NCI-H2171 treated with DMSO at 0.1 percent for 48 hours (cell line): ENCODE results near the gene RUFY1.
"Not testable (repeated sequence)": the region's sequence is repeated elsewhere in the genome, so short reads cannot be mapped to it uniquely, and the experiment has no call there.

Source experiments
- DNase-seq: peaks from one replicate; lab custom pipeline; 2025; lab: John Stamatoyannopoulos, UW

Gene RUFY1, protein sequence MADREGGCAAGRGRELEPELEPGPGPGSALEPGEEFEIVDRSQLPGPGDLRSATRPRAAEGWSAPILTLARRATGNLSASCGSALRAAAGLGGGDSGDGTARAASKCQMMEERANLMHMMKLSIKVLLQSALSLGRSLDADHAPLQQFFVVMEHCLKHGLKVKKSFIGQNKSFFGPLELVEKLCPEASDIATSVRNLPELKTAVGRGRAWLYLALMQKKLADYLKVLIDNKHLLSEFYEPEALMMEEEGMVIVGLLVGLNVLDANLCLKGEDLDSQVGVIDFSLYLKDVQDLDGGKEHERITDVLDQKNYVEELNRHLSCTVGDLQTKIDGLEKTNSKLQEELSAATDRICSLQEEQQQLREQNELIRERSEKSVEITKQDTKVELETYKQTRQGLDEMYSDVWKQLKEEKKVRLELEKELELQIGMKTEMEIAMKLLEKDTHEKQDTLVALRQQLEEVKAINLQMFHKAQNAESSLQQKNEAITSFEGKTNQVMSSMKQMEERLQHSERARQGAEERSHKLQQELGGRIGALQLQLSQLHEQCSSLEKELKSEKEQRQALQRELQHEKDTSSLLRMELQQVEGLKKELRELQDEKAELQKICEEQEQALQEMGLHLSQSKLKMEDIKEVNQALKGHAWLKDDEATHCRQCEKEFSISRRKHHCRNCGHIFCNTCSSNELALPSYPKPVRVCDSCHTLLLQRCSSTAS

DNA sequence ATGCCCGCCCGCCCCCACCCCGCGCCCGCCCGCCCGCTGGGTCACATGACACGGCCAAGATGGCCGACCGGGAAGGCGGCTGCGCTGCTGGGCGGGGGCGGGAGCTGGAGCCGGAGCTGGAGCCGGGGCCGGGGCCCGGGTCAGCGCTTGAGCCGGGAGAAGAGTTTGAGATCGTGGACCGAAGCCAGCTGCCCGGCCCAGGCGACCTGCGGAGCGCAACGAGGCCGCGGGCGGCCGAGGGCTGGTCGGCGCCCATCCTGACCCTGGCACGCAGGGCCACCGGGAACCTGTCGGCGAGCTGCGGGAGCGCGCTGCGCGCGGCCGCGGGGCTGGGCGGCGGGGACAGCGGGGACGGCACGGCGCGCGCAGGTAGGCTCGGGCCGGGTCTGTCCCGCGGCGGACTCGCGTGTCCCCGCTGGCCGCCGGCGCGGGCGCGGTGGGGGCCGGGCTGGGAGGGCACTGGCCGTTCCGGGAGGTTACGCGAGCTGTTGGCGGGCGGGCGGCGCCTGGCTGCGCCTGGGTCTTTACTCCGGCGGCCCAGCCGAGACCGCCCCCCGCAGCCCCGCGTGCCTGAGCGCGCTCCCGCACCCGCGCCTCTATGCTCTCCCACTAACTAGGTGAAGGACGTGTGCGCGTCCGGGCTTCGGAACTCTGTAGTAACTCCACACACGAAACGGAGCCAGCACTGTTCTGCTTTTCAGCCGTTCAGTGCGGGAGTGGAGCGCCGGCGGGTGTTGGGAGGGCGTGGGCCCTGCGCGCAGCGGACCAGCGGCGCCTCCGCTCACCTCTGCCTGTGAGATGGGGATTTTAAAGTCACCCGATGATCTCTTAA is at the start of gene RUFY1:
Gene RUFY1, plus strand, starts transcription at position 44 of the 832 bp plus-strand sequence. Its CDS starts 16 bp downstream, at position 60.
- peak; percentile 45 for DNase-seq

GRCh38 chr5:179501997-179502396 is 48.4 kb upstream of the RUFY1 start:
- not testable (repeated sequence) for DNase-seq

- DNase-seq = not testable (repeated sequence)
These were observed 47.9 kb upstream of the RUFY1 start for GRCh38 chr5:179502420-179502819.

DNA sequence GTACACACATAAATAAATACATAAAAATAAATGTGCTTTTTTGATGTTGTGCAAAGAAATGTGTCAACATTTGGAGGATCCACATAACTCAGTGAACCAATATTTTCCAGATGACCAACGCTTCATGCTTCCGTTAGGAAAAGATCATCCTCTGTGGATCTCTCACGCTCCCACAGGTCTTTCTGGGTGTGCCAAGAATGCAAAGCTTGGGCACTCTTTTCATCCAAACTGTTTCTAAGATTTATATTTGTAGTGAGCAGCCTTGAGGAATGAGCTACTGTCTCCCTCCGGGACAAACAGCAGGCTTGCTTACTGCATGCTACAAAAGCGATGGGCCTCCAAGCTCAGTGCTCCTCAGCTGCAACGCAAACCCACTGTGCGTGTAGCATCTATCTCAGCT is 46.2 kb upstream of the RUFY1 start:
- DNase-seq = no peak

DNA sequence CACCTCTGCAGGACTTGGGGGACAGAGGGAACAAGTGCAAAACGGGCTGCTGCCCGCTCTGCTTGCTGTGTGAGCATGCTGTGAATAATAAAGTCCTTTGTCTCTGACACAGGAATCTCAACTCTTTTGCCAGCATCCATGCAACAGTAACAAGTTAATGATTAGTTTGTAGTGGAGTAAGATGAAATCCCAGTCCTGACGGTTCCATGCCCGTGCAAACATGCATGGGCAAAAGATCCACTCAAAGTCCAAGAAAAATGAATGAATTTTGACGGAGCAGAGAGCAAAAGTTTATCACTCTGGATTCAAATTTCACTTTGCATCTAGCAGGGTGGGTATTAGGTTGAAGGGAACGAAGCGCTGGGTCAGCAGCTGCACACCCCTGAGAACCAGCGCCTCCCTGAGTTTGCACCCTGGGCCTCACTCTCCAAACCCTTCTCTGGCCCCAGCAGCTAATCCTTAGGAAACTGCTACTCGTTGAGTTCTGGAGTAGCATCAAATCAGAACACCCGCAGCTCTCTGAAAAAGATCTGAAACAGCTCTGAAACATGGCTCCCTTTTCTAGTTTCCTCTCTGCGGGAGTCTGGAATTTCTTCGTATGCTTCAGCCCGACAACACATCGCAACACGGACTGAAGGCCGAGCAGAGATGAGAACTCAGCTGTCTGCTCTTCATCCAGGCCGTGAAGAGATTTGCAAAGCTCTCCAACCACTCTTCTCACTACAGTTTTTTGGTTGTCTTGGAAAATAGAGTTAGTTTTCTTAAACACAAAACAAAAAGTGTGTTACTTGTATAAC is 45.6 kb upstream of the RUFY1 start:
- DNase-seq = no peak

GRCh38 chr5:179505636-179506261 is 44.6 kb upstream of the RUFY1 start:
- DNase-seq = no peak

DNA sequence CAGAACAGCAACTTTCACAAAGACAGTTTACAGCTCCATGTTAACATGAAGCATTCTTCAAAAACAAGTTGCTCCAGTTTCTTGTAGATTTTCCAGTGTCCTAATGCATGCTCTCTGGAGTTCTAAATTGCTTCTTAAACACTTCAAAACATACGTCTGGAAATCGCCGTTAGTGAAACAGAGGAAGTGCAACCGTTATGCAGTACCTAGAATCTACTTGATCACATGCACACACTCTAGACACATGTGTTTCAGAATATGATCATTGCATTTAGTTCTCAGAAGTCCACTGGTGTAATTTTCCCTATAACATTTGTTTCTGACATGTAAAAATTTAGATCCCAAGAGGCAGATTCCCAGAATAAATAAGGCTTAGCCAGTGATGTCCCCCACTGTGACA is 41.1 kb upstream of the RUFY1 start:
- DNase-seq = no peak

DNA sequence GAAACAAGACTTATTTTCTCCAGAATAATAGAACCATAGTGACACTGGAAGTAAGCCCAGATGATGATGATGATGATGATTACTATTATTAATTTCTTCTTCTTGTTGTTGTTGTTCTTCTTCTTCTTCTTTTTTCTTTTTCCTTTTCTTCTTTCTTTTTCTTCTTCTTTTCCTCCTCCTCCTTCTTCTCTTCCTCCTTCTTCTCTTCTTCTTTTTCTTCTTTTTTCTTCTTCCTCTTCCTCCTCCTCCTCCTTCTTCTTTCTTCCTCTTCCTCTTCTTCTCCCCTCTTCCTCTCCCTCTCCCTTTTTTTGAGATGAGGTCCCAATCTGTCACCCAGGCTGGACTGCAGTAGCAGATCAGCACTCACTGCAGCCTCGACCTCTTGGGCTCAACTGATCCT is 40.5 kb upstream of the RUFY1 start:
- DNase-seq = no peak

DNA sequence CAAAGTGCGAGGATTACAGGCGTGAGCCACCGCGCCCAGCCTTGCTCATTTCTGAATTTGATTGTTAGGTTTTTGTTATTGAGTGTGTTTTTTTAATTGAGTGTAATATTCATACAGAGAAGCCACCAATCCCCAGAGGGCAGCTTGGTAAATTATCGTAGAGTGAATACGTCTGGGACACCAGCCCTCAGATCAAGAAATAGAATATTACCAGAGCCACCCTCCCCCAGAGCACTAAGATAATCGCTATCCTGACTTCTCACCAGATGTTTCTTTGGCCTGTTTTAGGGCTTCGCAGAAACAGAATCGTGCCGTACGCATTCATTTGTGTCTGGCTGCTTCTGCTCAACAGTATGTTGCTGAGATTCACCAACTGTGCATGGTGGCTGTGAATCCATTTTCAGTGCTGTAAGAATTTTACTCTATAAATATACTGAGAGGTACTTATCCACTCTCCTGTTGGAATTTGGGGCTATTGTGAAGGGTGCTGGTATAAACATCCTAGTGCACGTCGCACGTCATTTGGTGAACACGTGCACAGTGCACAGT is 37.8 kb upstream of the RUFY1 start:
- DNase-seq = no peak

GRCh38 chr5:179515501-179515900 is 34.9 kb upstream of the RUFY1 start:
- DNase-seq = not testable (repeated sequence)

DNA sequence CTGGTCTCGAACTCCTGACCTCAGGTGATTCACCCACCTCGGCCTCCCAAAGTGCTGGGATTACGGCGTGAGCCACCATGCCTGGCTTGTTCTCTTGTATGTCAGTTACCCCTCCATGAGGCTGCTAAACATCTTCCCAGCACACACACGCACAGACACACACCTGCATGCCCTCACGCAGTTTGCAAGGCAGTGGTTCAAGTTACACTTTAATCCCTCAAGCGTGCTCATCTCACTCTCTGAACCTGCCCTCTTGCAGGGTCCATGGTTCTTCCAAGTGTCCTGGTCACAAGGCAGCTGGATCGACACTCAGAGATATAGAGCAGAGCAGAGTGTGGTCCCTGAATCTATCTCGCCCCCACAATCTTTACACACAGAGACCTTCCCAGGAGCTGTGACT is 34.1 kb upstream of the RUFY1 start:
- no peak for DNase-seq

DNA sequence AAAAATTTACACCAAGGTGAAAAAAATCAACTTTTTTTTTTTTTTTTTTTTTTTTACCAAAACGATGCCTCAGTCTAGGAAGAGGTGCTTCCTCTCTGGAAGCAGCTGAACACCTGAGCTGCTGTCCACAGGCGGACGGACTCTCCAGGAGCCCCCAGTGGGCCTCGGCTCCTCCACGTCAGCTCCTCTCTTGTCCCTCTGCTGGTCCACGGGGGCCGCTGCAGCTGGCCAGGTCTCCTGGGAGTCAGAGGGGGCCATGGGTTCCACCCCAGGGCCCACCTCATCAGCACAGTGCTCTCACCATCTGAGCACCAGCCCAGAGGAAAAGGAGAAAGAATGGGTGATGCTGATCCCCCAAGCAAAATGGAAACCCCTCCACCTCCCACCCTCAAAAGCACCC is 32.6 kb upstream of the RUFY1 start:
- DNase-seq = not testable (repeated sequence)

GRCh38 chr5:179518369-179518768 is 32.0 kb upstream of the RUFY1 start:
- not testable (repeated sequence) for DNase-seq

DNA sequence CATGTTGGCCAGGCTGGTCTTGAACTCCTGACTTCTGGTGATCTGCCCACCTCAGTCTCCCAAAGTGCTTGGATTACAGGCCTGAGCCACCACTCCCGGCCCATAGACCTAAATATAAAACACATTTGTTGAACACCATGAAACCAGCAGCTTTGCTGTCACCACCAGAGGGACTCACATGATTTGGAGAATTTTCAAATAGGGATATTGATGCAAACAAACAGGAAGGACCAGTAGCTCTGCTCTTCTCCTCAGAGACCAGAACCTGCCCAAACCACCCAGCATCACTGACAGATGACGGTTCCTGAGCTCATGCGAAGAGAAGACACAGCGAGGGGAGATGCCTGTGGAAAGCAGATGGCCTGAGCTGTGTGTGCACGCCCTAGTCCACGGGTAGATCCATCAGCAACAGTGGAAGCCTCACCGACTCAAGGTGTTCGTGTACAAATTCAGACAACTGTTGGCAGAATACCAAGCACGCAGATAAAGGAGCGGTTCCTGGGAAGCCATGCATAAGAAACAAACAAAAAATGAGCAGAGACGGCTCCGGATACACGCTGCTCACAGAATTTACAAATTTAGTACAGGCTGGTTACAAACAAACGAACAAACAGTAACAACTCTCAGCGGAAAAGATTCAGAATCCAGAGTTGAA is 30.8 kb upstream of the RUFY1 start:
- DNase-seq = peak; percentile 67

- DNase-seq = not testable (repeated sequence)
These were observed 28.2 kb upstream of the RUFY1 start for GRCh38 chr5:179522107-179522506.

GRCh38 chr5:179526978-179527377 is 23.4 kb upstream of the RUFY1 start:
- DNase-seq = no peak

- no peak for DNase-seq
These were observed 20.0 kb upstream of the RUFY1 start for GRCh38 chr5:179530069-179530998.

GRCh38 chr5:179533024-179533423 is 17.3 kb upstream of the RUFY1 start:
- no peak for DNase-seq

DNA sequence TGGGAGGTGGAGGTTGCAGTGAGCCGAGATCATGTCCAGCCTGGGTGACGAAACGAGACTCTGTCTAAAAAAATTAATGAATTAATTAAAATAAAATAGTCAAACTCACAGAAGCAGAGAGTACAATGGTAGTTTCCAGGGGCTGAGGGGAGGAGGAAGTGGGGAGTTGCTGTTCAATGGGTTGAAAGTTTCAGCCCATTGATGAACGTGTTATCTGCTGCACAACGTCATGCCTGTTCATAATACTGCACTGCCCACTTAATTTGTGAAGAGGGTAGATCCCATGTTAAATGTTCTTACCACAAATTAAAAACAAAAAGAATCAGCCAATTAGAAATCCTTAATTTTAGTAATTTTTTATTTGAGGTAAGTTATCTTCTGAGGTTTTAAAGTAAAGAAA is 16.4 kb upstream of the RUFY1 start:
- DNase-seq = no peak
